ENCODE measurements around the gene CHCHD6.

DNA sequence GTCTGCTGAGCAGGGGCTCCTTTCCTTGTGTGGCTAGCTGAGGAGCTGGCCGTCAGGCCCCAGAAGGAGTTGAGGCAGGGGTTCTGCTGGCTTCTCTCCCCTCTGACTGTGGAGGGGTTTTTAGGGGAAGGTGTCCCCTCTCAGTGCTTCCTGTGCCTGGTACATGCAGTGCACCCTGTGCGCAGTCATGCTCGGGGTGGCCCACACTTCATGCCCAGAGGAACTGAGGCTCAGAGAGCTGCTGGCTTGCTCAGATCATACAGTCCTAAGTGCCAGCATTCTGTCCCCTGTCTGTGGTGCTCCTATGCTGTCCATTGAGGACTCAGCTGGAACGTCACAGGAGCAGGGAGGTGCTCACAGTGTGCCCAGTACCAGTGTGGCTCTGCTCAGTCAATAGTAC, 211.0 kb downstream of the CHCHD6 start:
- TF ChIP-seq, protein P1, sequence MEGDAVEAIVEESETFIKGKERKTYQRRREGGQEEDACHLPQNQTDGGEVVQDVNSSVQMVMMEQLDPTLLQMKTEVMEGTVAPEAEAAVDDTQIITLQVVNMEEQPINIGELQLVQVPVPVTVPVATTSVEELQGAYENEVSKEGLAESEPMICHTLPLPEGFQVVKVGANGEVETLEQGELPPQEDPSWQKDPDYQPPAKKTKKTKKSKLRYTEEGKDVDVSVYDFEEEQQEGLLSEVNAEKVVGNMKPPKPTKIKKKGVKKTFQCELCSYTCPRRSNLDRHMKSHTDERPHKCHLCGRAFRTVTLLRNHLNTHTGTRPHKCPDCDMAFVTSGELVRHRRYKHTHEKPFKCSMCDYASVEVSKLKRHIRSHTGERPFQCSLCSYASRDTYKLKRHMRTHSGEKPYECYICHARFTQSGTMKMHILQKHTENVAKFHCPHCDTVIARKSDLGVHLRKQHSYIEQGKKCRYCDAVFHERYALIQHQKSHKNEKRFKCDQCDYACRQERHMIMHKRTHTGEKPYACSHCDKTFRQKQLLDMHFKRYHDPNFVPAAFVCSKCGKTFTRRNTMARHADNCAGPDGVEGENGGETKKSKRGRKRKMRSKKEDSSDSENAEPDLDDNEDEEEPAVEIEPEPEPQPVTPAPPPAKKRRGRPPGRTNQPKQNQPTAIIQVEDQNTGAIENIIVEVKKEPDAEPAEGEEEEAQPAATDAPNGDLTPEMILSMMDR (IDR thresholded peaks at IDR 0.05 in 2 of 3, conservative IDR thresholded peaks at IDR 0.05 in 1 of 3; ENCODE audit: borderline replicate concordance in 1 of 3, insufficient read depth in 1 of 3, low read depth in 2 of 3, low read length in 2 of 3) = no peak
- TF ChIP-seq, protein P2, sequence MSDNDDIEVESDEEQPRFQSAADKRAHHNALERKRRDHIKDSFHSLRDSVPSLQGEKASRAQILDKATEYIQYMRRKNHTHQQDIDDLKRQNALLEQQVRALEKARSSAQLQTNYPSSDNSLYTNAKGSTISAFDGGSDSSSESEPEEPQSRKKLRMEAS (IDR thresholded peaks at IDR 0.05) = no peak
- TF ChIP-seq EZH2 (IDR thresholded peaks at IDR 0.05) (no peak), POLR2AphosphoS5 (IDR thresholded peaks at IDR 0.05; ENCODE audit: low read depth, low read length) (no peak), CEBPB (IDR thresholded peaks at IDR 0.05; ENCODE audit: low read depth) (no peak)

All from HCT116 (cell line).